ENCODE measurements around the gene VGLL4. TPM values are rescaled to one million over a fixed set of nuclear protein-coding genes. Genes with fewer than 3 reads are reported as not detected.

VGLL4 gene
- total RNA-seq, 1 experiment from 2014 or later, result 42.1 TPM

GRCh38 chr3:11564577-11565001 is 79.1 kb downstream of the VGLL4 start:
- peaks cover 5 to 9% of the 10 kb centered on the region in 2 experiments; a peak in 1 of 4 replicates for H3K4me1 Mint-ChIP-seq
- H3K4me3 Mint-ChIP-seq, result no peak overlapping the region
- H3K56ac ChIP-seq (ENCODE audit: insufficient read length, low read depth, low read length), result no peak overlapping the region
- no peak overlapping the region for H2BK20ac ChIP-seq (ENCODE audit: low read depth, low read length, poor library complexity, severe bottlenecking)
- DNase-seq, result no peak
- H2BK120ac ChIP-seq (ENCODE audit: low read depth, low read length, poor library complexity, severe bottlenecking), result no peak overlapping the region
- no peak for TF ChIP-seq CTCF (conservative IDR thresholded peaks at IDR 0.05)
- no peak overlapping the region for H3K4me2 ChIP-seq (ENCODE audit: insufficient read depth, insufficient read length, low read length)
- peaks cover 2% of the 10 kb centered on the region for H4K20me1 ChIP-seq (ENCODE audit: control insufficient read depth, insufficient read depth, insufficient read length)
- H2AK5ac ChIP-seq (ENCODE audit: insufficient read length, low read length), result no peak overlapping the region
- no peak overlapping the region for H3K27ac Mint-ChIP-seq
- H3K9me3 Mint-ChIP-seq, result no peaks in the 10 kb centered on the region
- H3K9me3 ChIP-seq (ENCODE audit: control insufficient read depth, low read depth, low read length), result no peaks in the 10 kb centered on the region
- no peak overlapping the region for H4K8ac ChIP-seq (replicated peaks; ENCODE audit: insufficient read length, low read depth, low read length)
- H3K14ac ChIP-seq (ENCODE audit: insufficient read depth, low read length), result no peak overlapping the region; the same call in 1 of the 2 replicates
- H3K4ac ChIP-seq (ENCODE audit: low read depth, low read length), result no peak overlapping the region
- no peak overlapping the region for H3K23ac ChIP-seq (ENCODE audit: insufficient read length, low read depth, low read length)
- no peaks in the 10 kb centered on the region for H3K4me1 ChIP-seq (ENCODE audit: insufficient read depth, low read length)
- H4K91ac ChIP-seq (ENCODE audit: insufficient read length, low read depth, low read length), result no peak overlapping the region
- no peaks in the 10 kb centered on the region for H3K27me3 ChIP-seq (ENCODE audit: insufficient read depth, low read length)
- H3K36me3 Mint-ChIP-seq (ENCODE audit: insufficient read depth in 1 of 3, low read depth in 3 of 3), result peaks cover 7 to 37% (median 18%) of the 10 kb centered on the region in 3 experiments; a peak in 6 of 7 replicates
- H2BK5ac ChIP-seq (ENCODE audit: insufficient read length, low read length), result no peak overlapping the region
- H3K27ac ChIP-seq (ENCODE audit: insufficient read length, low read depth, low read length), result no peak overlapping the region
- no peaks in the 10 kb centered on the region for H3K23me2 ChIP-seq (ENCODE audit: insufficient read length, low read depth, low read length, poor library complexity, severe bottlenecking)
- no peak overlapping the region for H3T11ph ChIP-seq (ENCODE audit: low read length)
- no peak overlapping the region for H4K5ac ChIP-seq (ENCODE audit: insufficient read length, low read depth, low read length)
- no peak overlapping the region for H3K18ac ChIP-seq (ENCODE audit: insufficient read length, low read depth, low read length)
- no peak overlapping the region for H2BK12ac ChIP-seq (ENCODE audit: insufficient read length, low read depth, low read length)
- peaks cover 3% of the 10 kb centered on the region for H3K79me1 ChIP-seq (ENCODE audit: insufficient read depth, low read depth, low read length, poor library complexity, severe bottlenecking)
- no peak overlapping the region for H2BK15ac ChIP-seq (ENCODE audit: low read depth, low read length)
- H2AFZ ChIP-seq (ENCODE audit: low read length), result no peak overlapping the region
- no peaks in the 10 kb centered on the region; the same call in 1 of the 2 replicates for H3K79me2 ChIP-seq (ENCODE audit: insufficient read depth, low read length)
- H3K27me3 Mint-ChIP-seq (ENCODE audit: low read depth), result peaks cover 1% of the 10 kb centered on the region; the same call in 1 of the 2 replicates
- H3K9ac ChIP-seq (ENCODE audit: extremely low read depth, insufficient read length, low read length), result no peak overlapping the region
- no CpG with 5 or more reads among the region's 19 CpGs for WGBS (ENCODE audit: extremely low coverage, insufficient read length, low lambda C conversion rate)

Measured in H9 (cell line).